ENCODE measurements around the gene UBA1.

DNA sequence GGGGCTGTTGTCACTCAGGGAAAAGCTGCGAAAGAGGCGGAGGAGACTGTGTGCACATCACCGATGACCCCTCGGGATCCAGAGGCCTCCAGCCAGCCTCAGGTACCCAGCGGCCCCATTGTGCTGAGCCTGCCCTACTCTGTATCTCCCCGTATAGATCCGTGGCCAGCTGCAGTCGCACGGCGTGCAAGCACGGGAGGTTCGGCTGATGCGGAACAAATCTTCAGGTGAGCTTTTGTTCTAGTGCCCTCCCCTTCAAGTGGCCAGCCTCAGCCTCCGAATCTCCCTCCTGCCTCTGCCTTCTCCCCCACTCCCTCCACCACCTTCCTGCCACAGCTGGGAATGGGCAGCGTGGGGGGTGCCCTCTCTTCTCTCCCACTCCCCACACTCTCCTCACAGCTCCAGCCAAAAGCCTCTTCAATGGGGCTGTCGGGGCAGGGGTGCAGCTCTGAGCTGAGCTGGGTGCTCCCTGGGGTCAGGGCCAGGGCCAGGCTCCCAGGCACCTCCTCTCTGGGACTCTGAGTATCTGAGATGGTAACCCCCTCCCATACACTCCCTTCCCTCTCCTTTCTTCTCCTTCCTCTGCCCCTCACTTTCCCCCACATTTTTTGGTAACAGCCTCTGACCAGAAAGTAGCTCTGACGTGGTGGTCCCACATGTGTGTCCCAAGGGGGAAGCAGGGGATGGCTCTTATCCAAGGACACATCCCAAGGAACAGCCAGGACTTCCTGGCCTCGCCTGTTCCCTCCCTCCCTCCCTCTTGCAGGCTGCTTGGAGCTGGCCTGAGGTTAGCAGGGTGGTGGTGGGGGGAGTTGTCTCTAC is 20.4 kb upstream of the UBA1 start:
- no peak for TF ChIP-seq EZH2phosphoT487 (IDR thresholded peaks at IDR 0.05; ENCODE audit: insufficient read depth, low read depth)
- TF ChIP-seq EZH2 (IDR thresholded peaks at IDR 0.05; ENCODE audit: insufficient read depth, poor library complexity, severe bottlenecking), result no peak

Measured in GM23248 (cell line).